Fibroblast of skin of scalp (primary cell): ENCODE measurements around the gene NOG.

ENCODE experiments used
- DNase-seq: peaks from one replicate; pipeline ENCODE4 v3.0.0-alpha.2; 2013

NOG gene

DNA sequence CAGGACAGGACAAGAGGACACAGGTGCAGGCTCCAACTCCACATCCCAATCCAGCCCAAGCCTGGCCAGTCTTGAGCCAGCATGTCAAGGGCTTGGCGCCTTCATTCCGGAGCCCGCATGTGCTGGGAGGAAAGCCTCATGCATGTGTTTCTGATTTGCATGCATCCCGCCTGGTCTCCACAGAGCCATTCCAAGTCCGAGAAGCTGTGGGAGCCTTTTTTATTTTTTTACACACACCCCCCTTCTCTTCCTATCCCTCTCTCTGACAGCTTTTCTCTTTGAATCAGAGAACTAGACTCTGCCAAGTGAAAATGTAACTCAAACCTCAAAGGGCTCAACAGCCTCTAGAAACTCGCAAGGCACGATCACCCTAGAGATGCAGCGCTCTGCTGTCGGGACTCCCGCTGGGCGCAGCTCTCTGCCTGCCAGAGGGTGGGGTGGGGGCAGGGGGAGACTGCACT lies 45.1 kb downstream of the NOG start:
- peak; percentile 94 for DNase-seq

- DNase-seq: no peak
Measured at GRCh38 chr17:56639517-56639916, 46.0 kb downstream of the NOG start.

DNA sequence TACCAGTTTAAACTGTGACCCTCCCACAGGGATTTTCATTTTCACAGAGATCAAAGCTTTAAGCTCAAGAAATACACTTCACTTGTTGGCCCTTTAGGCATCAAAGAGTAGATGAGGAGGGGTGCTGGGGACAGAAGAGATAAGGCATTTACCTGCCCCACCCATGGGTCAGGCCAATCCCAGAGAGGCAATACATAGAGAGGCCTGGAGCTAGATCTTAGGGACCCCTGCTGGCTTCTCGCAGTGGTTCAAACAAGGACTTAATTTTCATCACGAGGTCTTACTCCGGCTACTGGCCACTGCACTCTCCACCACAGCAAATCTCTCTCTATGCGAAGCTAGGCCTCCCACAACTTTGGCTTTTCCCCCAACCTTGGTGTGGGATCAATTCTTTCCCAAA lies 46.6 kb downstream of the NOG start:
- no peak for DNase-seq

DNA sequence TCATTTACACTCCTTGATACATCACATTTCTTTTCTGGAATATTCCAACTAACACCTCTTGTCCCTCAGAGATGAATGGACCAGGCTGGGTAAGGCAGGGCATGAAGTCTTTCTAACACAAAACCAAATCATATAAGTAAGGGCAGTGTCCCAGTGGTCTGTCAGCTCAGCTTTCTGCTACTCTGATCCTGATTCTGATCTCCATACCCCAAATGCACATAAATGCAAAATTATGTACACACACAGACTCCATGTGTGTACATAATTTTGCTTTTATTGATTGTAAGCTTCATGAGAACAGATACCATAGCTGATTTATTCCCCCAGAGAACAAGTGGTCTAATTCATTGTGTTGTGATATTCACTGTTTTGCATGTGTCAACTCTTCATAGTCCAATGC lies 47.9 kb downstream of the NOG start:
- no peak for DNase-seq

DNA sequence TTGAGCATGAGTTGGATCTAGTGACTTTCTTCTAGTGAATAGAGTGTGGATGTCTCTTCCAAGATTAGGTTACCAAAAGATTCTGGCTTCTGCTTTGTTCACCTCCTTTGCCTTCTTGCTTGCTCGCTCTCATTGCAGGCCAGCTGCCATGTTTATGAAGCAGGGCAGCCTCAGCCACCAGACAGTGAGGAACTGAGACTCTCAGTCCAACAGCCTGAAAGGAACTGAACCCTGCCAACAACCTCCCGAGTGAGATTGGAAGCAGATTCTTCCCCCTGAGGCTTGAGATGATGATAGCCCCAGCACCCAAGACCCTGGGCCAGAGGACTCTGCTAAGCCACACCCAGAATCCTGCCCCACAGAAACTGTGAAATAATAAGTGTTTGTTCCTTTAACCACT lies 48.4 kb downstream of the NOG start:
- DNase-seq: no peak

DNA sequence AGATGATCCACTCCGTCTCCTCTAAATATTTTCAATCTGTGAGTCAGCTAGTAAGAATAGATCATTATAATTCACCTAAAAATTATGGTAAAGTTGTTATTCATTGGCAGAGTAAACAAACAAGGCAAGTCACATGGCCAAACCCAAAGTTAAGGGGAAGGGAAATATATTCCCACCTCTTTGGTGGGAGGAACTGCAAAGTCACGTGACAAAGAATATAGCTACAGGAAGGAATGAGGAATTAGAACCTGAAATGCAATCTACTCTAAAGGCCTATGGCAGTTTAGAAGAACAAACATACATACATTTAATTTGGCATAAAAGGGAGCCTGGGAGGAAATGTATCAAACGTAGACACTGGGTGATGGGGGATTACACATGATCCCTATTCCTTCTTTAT lies 48.9 kb downstream of the NOG start:
- no peak for DNase-seq
